WI38 (cell line): Measurements from ENCODE around the gene KIF25.

Experiments
- H3K4me3 ChIP-seq: 2 replicates; pipeline ENCODE4 v1.5.1; 2011; ENCODE audit warnings: low read depth, mild to moderate bottlenecking, control low read depth, low read length
- TF ChIP-seq, protein P1 (sequence below): IDR thresholded peaks from 2 replicates; pipeline ENCODE4 v1.5.1; 2012; ENCODE audit warnings: low read depth, mild to moderate bottlenecking, control low read depth, low read length

The KIF25 gene

DNA sequence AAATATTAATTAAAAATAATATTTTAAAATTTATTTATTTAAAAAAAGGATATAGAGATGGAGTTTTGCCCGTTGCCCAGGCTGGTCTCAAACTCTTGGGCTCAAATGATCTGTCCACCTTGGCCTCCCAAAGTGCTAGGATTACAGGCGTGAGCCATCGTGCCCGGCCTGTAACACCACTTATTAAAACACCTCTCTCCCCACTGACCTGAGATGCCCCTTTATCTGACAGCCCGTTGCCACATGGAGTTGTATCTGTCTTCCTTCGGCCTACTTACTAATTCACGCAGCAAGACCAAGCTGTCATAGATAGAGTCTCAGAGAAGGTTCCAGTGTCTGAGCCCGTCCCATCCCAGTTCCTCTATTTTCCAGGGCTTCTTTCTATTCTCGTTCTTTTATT is 30.7 kb downstream of the KIF25 start:
- no peak overlapping the region for H3K4me3 ChIP-seq
- TF ChIP-seq, protein P1, sequence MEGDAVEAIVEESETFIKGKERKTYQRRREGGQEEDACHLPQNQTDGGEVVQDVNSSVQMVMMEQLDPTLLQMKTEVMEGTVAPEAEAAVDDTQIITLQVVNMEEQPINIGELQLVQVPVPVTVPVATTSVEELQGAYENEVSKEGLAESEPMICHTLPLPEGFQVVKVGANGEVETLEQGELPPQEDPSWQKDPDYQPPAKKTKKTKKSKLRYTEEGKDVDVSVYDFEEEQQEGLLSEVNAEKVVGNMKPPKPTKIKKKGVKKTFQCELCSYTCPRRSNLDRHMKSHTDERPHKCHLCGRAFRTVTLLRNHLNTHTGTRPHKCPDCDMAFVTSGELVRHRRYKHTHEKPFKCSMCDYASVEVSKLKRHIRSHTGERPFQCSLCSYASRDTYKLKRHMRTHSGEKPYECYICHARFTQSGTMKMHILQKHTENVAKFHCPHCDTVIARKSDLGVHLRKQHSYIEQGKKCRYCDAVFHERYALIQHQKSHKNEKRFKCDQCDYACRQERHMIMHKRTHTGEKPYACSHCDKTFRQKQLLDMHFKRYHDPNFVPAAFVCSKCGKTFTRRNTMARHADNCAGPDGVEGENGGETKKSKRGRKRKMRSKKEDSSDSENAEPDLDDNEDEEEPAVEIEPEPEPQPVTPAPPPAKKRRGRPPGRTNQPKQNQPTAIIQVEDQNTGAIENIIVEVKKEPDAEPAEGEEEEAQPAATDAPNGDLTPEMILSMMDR: no peak

DNA sequence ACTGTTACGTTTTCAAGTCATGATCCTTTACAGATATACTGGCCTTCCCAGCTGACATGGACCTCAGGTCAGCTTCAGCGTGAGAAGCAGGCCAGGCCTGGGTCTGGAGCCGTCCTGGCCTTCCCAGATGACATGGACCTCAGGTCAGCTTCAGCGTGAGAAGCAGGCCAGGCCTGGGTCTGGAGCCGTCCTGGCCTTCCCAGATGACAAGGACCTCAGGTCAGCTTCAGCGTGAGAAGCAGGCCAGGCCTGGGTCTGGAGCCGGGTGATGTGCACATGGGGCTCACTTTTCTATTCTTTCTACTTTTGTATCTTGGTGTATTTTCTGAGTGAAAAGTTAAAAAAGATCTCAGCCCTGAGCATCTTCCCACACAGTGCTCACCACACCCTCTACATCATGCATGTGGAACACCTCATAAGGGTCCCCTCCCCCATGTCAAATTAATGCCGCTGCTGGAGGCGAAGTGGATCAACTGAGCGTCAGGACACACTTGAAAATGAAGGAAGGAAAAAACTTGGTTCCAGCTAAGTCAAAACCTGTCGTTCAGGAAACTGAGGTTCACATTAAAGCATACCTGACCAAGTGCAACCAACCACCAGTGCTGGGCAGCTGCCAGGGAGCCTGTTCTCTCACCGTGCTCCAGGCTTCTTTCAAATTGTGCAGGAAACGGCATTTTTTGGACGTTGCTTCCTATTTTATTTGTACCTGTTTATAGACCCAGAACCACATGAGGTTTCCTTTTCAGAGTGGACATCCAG is 32.2 kb downstream of the KIF25 start:
- TF ChIP-seq, protein P1: no peak
- H3K4me3 ChIP-seq: no peak overlapping the region

DNA sequence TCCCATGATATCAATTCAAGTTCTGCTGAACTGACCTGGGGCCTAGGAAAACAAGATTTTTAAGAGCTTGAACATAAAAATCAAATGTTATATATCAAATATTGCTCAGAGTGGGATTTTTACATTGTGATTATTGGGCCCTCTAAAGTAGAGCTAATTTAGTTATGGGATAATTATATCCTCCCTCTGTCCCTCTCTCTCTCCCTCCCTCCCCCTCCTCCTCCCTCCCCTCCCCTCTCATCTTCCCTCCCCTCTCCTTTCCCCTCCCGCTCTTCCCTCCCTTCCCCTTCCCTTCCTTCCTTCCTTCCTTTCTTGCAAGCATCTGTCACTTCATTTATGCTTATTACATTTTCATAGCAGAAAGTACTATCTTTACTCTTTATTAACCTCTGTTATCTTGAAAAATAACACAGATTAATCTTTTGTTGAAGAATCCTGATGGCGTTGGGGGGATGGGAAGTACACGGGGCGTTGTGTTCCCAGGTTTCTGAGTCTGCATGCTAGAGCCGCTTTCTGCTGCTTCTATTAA is 32.8 kb downstream of the KIF25 start:
- TF ChIP-seq, protein P1: no peak

DNA sequence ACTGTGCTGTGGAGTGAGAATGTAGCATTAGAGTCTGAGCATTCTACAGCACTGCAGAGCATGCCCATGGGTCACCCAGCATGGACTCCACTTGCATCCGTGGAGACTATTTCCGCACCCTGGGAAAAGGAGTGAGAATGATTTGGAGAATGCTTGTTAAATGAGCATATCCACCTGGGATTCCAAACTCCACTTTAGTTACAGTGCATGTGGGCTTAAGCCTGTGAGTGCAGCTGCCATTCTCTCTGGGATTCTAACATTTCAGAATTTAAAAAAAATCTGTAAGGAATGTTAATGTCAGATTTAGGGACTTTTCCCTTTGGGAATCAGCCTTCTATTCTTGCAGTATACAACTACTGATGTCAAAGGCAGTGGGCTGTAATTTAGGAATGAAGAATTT is 33.4 kb downstream of the KIF25 start:
- no peak overlapping the region for H3K4me3 ChIP-seq
- TF ChIP-seq, protein P1: no peak

More for the DNA sequence above, 32.8 kb downstream of the KIF25 start:
- H3K4me3 ChIP-seq: no peak overlapping the region

DNA sequence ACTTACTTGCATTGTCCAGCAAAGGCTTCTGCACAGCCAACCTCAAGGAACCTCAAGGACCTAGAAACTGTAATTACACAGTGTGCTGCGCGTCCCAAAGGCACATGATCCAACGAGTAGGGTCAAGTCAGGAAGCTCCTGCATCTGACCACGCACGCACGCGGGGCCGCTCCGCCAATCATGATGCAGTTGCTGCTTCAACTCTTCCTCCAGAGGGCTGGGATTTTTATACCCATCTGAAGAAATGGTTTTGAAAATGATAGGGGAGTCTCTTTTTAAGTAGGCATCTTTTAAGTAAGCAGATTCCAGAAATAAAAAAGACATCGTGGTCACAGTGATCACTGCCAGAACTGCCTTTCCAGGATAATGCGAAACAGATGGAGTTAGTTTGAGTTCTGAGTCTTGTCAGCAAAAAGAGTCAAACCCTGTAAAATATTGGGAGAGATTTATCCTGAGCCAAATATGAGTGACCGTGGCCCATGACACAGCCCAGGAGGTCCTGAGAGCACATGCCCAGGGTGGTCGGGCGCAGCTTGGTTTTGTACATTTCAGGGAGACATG is 34.0 kb downstream of the KIF25 start:
- TF ChIP-seq, protein P1: no peak
- H3K4me3 ChIP-seq: no peak overlapping the region

DNA sequence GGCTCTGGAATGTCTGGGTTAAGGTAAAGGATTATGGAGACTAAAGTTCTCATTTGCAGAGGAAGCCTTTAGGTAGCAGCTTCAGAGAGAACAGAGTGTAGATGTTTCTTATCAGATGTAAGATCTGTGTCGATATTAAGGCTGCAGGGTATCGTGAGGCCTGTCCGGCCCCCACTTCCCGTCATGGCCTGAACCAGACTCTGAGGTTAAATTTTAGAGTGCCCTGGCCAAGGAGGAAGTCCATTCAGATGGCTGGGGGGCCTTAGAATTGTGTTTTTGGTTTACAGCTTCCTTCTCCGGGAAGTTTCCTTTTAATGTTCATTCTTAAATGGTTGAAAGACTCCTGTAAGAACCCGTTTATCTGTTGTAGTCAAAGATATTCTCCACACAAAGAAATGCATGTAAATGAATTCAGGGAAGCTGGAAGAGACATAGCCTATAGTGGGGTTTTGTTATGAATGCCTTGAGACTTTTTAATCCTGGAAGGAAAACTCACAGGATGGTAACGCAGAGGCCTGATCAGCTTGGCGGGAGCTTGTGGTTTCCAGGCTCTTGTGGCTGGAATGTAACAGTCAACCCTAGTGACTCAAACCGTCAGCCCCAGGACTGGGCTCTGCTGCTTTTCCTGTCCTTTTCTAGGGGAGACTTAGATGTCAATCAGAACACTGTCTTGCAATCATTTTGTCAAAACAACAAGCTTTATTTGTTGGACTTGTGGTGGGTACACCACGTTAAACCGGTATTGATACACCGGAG is 34.7 kb downstream of the KIF25 start:
- no peak overlapping the region for H3K4me3 ChIP-seq
- TF ChIP-seq, protein P1: peak; percentile 35
